ENCODE measurements around the gene NEUROD6. TPM values are rescaled to one million over a fixed set of nuclear protein-coding genes. Genes with fewer than 3 reads are reported as not detected.

NEUROD6 gene
- total RNA-seq, 1 donor from 2014 or later = not detected

- Mint-ChIP-seq H3K27me3 (peaks cover 9% of the 10 kb centered on the region), H3K27ac (no peak overlapping the region), H3K36me3 (no peaks in the 10 kb centered on the region), H3K9me3 (no peaks in the 10 kb centered on the region), H3K4me3 (no peak overlapping the region), H3K4me1 (ENCODE audit: unreplicated experiment) (peaks cover 4% of the 10 kb centered on the region)
- DNase-seq (ENCODE audit: extremely low spot score, unreplicated experiment) = no peak
- TF ChIP-seq, protein P1, sequence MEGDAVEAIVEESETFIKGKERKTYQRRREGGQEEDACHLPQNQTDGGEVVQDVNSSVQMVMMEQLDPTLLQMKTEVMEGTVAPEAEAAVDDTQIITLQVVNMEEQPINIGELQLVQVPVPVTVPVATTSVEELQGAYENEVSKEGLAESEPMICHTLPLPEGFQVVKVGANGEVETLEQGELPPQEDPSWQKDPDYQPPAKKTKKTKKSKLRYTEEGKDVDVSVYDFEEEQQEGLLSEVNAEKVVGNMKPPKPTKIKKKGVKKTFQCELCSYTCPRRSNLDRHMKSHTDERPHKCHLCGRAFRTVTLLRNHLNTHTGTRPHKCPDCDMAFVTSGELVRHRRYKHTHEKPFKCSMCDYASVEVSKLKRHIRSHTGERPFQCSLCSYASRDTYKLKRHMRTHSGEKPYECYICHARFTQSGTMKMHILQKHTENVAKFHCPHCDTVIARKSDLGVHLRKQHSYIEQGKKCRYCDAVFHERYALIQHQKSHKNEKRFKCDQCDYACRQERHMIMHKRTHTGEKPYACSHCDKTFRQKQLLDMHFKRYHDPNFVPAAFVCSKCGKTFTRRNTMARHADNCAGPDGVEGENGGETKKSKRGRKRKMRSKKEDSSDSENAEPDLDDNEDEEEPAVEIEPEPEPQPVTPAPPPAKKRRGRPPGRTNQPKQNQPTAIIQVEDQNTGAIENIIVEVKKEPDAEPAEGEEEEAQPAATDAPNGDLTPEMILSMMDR (conservative IDR thresholded peaks at IDR 0.05) = no peak
These were observed 17.9 kb upstream of the NEUROD6 start for GRCh38 chr7:31358467-31358866.

DNA sequence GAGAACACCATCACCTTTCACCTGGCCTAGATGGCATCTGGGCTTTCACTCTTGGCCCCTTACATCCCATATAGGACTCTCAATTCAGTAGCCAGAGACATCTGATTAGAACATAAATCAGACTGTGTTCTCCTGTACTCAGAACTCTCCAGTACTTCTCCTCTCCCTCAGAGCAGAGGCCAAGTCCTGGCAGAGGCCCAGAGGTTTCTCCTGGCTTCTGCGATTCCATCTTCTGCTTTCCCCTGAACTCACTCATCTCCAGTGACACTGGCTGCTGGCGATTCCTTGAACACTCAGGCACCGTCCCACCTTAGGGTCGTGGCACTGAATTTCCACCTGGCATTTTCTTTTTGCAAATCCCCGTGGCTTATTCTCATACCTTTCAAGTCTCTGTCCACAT, 4.9 kb upstream of the NEUROD6 start:
- H3K4me1 Mint-ChIP-seq (ENCODE audit: unreplicated experiment) = no peaks in the 10 kb centered on the region
- H3K36me3 Mint-ChIP-seq = no peaks in the 10 kb centered on the region
- H3K9me3 Mint-ChIP-seq = no peaks in the 10 kb centered on the region
- TF ChIP-seq, protein P1 (conservative IDR thresholded peaks at IDR 0.05) = no peak
- no peak for DNase-seq (ENCODE audit: extremely low spot score, unreplicated experiment)
- no peak overlapping the region for H3K27ac Mint-ChIP-seq
- no peak overlapping the region for H3K4me3 Mint-ChIP-seq
- H3K27me3 Mint-ChIP-seq = peaks cover 26% of the 10 kb centered on the region

DNA sequence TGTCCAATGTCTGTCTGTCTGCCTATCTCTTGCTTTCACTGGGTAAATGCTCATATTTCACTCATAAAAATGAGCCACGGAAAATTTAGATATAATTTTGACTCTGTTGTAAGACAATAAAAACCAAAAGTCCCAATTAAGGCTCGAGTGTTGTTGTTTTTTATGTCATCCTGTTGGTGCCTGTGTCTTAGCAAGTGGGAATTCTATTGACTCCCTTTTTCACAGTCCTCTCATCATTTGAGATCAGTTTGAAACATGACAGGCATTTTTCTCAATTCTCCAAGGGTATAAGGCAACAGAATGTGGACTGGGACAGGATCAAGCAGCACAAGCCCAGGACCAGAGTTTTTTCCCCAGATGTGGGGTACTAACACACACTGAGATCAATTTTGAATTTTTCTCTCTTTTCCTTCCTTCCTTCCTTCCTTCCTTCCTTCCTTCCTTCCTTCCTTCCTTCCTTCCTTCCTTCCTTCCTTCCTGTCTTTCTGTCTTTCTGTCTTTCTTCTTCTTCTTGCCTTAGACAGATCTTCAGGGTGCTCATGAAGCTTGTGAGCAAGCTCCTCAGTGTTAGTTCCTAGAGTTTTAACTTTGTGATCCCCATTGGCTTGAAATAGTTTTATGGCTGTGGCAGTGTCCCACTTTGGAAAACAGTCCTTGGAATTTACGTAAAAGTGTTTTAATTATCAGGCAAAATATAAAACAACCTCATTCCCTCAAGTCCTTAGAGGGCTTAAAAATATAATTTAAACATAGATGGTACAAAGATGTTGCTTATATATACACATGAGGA, 3.2 kb upstream of the NEUROD6 start:
- no peaks in the 10 kb centered on the region for H3K9me3 Mint-ChIP-seq
- H3K4me3 Mint-ChIP-seq = no peak overlapping the region
- H3K27me3 Mint-ChIP-seq = peaks cover 36% of the 10 kb centered on the region
- no peaks in the 10 kb centered on the region for H3K4me1 Mint-ChIP-seq (ENCODE audit: unreplicated experiment)
- no peak for DNase-seq (ENCODE audit: extremely low spot score, unreplicated experiment)
- no peak overlapping the region for H3K27ac Mint-ChIP-seq
- H3K36me3 Mint-ChIP-seq = no peaks in the 10 kb centered on the region
- TF ChIP-seq, protein P1 (conservative IDR thresholded peaks at IDR 0.05) = no peak

DNA sequence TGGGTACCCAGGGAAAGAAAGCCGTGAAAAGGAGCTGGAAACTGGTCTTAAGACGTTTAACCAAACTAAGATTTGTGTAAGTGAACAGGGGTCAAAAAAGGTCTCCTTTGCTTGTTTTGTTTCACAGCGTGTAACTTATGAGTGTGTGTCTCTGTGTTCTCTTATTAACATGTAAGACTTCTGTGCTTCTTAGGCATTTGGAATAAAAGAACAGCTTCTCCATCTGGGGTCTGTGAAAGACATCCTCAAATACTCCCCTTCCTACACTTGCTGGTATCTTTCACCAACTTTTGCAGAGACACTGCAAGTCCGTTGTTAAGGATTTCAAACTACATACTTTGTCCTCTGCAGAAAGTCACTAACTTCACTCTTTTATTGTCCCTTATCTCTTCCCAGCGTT, 615 bp upstream of the NEUROD6 start:
- H3K27me3 Mint-ChIP-seq = peaks cover 58% of the 10 kb centered on the region

GRCh38 chr7:31340051-31340450, 475 bp downstream of the NEUROD6 start:
- Mint-ChIP-seq H3K4me3 (no peak overlapping the region), H3K9me3 (no peaks in the 10 kb centered on the region), H3K36me3 (no peaks in the 10 kb centered on the region), H3K27ac (no peak overlapping the region), H3K27me3 (peaks cover 63% of the 10 kb centered on the region), H3K4me1 (ENCODE audit: unreplicated experiment) (no peaks in the 10 kb centered on the region)
- TF ChIP-seq, protein P1 (conservative IDR thresholded peaks at IDR 0.05) = no peak
- no peak for DNase-seq (ENCODE audit: extremely low spot score, unreplicated experiment)

More for the DNA sequence above, 615 bp upstream of the NEUROD6 start:
- no peaks in the 10 kb centered on the region for H3K36me3 Mint-ChIP-seq
- DNase-seq (ENCODE audit: extremely low spot score, unreplicated experiment) = no peak
- TF ChIP-seq, protein P1 (conservative IDR thresholded peaks at IDR 0.05) = no peak
- no peak overlapping the region for H3K4me3 Mint-ChIP-seq
- no peak overlapping the region for H3K27ac Mint-ChIP-seq
- H3K4me1 Mint-ChIP-seq (ENCODE audit: unreplicated experiment) = no peaks in the 10 kb centered on the region
- no peaks in the 10 kb centered on the region for H3K9me3 Mint-ChIP-seq

Measured in type B pancreatic cell (in vitro differentiated cells).